ENCODE measurements around the gene MOB3A. TPM values are rescaled to one million over a fixed set of nuclear protein-coding genes. Genes with fewer than 3 reads are reported as not detected.

The MOB3A gene
- total and polyA plus RNA-seq, 2 of the 13 experiments (the other 11 are each of a cell fraction or from before 2014, with no cell fraction given): 3.5 to 17.8 TPM

DNA sequence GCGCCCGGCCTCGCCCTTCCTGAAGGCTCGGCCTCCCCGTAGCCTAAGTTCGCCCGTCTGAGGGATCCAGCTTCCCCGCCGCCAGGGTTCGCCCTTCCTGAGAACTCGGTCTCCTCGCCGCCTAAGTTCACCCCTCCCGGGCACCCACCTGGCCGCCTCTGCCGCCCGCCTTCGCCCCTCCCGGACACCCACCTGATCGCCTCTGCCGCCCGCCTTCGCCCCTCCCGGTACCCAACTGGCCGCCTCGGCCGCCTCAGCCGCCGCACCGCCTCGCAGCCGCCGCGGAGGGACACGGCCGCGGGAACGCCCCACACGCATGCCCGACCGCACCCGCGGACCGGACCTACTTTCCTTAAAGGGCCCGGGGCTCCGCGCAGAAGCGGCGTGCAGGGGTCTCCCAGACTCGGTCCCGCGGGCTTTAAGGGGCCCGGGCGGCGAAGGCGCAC is at the start of gene MOB3A (continued):
- TF ChIP-seq TEAD2 (CRISPR knock-in tag; IDR thresholded peaks at IDR 0.05): no peak
- no peak for TF ChIP-seq ZNF343 (CRISPR knock-in tag; IDR thresholded peaks at IDR 0.05)
- TF ChIP-seq RFXANK (CRISPR knock-in tag; IDR thresholded peaks at IDR 0.05): peak; percentile 48; the same call in 1 of the 2 replicates
- no peak for TF ChIP-seq MIER3 (CRISPR knock-in tag; IDR thresholded peaks at IDR 0.05; ENCODE audit: borderline replicate concordance)
- no peak for TF ChIP-seq FLYWCH1 (CRISPR knock-in tag; IDR thresholded peaks at IDR 0.05)
- TF ChIP-seq GABPB1 (CRISPR knock-in tag; IDR thresholded peaks at IDR 0.05): peak; percentile 77
- peak; percentile 89; the same call in 1 of the 2 replicates for TF ChIP-seq EEA1 (CRISPR knock-in tag; IDR thresholded peaks at IDR 0.05; ENCODE audit: borderline replicate concordance)
- no peak for TF ChIP-seq SNRNP70 (IDR thresholded peaks at IDR 0.05; ENCODE audit: low read depth, low read length)
- TF ChIP-seq SNAPC2 (CRISPR knock-in tag; IDR thresholded peaks at IDR 0.05): peak; percentile 87; the same call in 1 of the 2 replicates
- no peak for TF ChIP-seq GABPA (IDR thresholded peaks at IDR 0.05; ENCODE audit: low read depth, low read length)
- no peak for TF ChIP-seq GABPA (CRISPR knock-in tag; IDR thresholded peaks at IDR 0.05; ENCODE audit: low read depth)
- peak; percentile 1; the same call in 1 of the 2 replicates for TF ChIP-seq CREB1 (IDR thresholded peaks at IDR 0.05)
- TF ChIP-seq CREB1 (CRISPR knock-in tag; IDR thresholded peaks at IDR 0.05): no peak
- TF ChIP-seq SMARCE1 (IDR thresholded peaks at IDR 0.05; ENCODE audit: borderline replicate concordance): no peak
- no peak for TF ChIP-seq BRD4 (CRISPR knock-in tag; IDR thresholded peaks at IDR 0.05)
- peak; percentile 72 for TF ChIP-seq MAZ (IDR thresholded peaks at IDR 0.05; ENCODE audit: borderline replicate concordance, low read depth, low read length)
- TF ChIP-seq MAZ (CRISPR knock-in tag; IDR thresholded peaks at IDR 0.05; ENCODE audit: low read depth): peak; percentile 94
- TF ChIP-seq, protein P1, sequence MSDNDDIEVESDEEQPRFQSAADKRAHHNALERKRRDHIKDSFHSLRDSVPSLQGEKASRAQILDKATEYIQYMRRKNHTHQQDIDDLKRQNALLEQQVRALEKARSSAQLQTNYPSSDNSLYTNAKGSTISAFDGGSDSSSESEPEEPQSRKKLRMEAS (IDR thresholded peaks at IDR 0.05): peak; percentile 91
- peak; percentile 89 for TF ChIP-seq SALL2 (CRISPR knock-in tag; IDR thresholded peaks at IDR 0.05)
- peak; percentile 16; the same call in 1 of the 2 replicates for TF ChIP-seq HCFC1 (IDR thresholded peaks at IDR 0.05; ENCODE audit: low read depth, low read length)
- TF ChIP-seq ZNF33A (CRISPR knock-in tag; IDR thresholded peaks at IDR 0.05; ENCODE audit: borderline replicate concordance): no peak
- TF ChIP-seq ZKSCAN1 (IDR thresholded peaks at IDR 0.05; ENCODE audit: low read length): no peak
- TF ChIP-seq ZNF263 (CRISPR knock-in tag; IDR thresholded peaks at IDR 0.05): no peak
- TF ChIP-seq, protein P2, sequence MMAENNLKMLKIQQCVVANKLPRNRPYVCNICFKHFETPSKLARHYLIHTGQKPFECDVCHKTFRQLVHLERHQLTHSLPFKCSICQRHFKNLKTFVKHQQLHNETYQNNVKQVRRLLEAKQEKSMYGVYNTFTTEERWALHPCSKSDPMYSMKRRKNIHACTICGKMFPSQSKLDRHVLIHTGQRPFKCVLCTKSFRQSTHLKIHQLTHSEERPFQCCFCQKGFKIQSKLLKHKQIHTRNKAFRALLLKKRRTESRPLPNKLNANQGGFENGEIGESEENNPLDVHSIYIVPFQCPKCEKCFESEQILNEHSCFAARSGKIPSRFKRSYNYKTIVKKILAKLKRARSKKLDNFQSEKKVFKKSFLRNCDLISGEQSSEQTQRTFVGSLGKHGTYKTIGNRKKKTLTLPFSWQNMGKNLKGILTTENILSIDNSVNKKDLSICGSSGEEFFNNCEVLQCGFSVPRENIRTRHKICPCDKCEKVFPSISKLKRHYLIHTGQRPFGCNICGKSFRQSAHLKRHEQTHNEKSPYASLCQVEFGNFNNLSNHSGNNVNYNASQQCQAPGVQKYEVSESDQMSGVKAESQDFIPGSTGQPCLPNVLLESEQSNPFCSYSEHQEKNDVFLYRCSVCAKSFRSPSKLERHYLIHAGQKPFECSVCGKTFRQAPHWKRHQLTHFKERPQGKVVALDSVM (CRISPR knock-in tag; IDR thresholded peaks at IDR 0.05): peak; percentile 99
- TF ChIP-seq, protein P3, sequence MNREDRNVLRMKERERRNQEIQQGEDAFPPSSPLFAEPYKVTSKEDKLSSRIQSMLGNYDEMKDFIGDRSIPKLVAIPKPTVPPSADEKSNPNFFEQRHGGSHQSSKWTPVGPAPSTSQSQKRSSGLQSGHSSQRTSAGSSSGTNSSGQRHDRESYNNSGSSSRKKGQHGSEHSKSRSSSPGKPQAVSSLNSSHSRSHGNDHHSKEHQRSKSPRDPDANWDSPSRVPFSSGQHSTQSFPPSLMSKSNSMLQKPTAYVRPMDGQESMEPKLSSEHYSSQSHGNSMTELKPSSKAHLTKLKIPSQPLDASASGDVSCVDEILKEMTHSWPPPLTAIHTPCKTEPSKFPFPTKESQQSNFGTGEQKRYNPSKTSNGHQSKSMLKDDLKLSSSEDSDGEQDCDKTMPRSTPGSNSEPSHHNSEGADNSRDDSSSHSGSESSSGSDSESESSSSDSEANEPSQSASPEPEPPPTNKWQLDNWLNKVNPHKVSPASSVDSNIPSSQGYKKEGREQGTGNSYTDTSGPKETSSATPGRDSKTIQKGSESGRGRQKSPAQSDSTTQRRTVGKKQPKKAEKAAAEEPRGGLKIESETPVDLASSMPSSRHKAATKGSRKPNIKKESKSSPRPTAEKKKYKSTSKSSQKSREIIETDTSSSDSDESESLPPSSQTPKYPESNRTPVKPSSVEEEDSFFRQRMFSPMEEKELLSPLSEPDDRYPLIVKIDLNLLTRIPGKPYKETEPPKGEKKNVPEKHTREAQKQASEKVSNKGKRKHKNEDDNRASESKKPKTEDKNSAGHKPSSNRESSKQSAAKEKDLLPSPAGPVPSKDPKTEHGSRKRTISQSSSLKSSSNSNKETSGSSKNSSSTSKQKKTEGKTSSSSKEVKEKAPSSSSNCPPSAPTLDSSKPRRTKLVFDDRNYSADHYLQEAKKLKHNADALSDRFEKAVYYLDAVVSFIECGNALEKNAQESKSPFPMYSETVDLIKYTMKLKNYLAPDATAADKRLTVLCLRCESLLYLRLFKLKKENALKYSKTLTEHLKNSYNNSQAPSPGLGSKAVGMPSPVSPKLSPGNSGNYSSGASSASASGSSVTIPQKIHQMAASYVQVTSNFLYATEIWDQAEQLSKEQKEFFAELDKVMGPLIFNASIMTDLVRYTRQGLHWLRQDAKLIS (CRISPR knock-in tag; IDR thresholded peaks at IDR 0.05): 0 out of 2 replicates have a peak, but pooled peaks have one; percentile 74
- peak; percentile 24 for TF ChIP-seq ZNF460 (CRISPR knock-in tag; IDR thresholded peaks at IDR 0.05; ENCODE audit: borderline replicate concordance)
- no peak for TF ChIP-seq ZNF136 (CRISPR knock-in tag; IDR thresholded peaks at IDR 0.05; ENCODE audit: low read depth)
- peak; percentile 87; the same call in 1 of the 2 replicates for TF ChIP-seq ZNF160 (CRISPR knock-in tag; IDR thresholded peaks at IDR 0.05)

Measured in HepG2 (cell line).